HG03460 (cell line): Measurements from ENCODE around the gene KCNJ9.
"Not testable (repeated sequence)": the region's sequence is repeated elsewhere in the genome, so short reads cannot be mapped to it uniquely, and the experiment has no call there.

Experiments
- ATAC-seq: cut with Tn5 transposase; IDR thresholded peaks from one replicate; pipeline ENCODE4 v1.9.1; 2021; ENCODE audit not compliant: unreplicated experiment

Gene KCNJ9

GRCh38 chr1:160101717-160102522 is 20.6 kb downstream of the KCNJ9 start:
- no peak for ATAC-seq

- no peak for ATAC-seq
Measured at GRCh38 chr1:160103658-160104408, 22.5 kb downstream of the KCNJ9 start.

- ATAC-seq, result no peak
Measured at GRCh38 chr1:160104486-160104885, 23.1 kb downstream of the KCNJ9 start.

- ATAC-seq, result no peak
Measured at GRCh38 chr1:160105155-160105554, 23.8 kb downstream of the KCNJ9 start.

GRCh38 chr1:160107512-160107911 is 26.2 kb downstream of the KCNJ9 start:
- ATAC-seq, result no peak

GRCh38 chr1:160108888-160109662 is 27.7 kb downstream of the KCNJ9 start:
- ATAC-seq, result no peak

GRCh38 chr1:160109686-160110085 is 28.3 kb downstream of the KCNJ9 start:
- no peak for ATAC-seq

- not testable (repeated sequence) for ATAC-seq
Measured at GRCh38 chr1:160111462-160111861, 30.1 kb downstream of the KCNJ9 start.

GRCh38 chr1:160112357-160112756 is 31.0 kb downstream of the KCNJ9 start:
- ATAC-seq, result no peak

GRCh38 chr1:160113407-160113806 is 32.1 kb downstream of the KCNJ9 start:
- ATAC-seq, result no peak

GRCh38 chr1:160114085-160114484 is 32.7 kb downstream of the KCNJ9 start:
- ATAC-seq, result no peak

- ATAC-seq, result no peak
Measured at GRCh38 chr1:160115545-160116282, 34.4 kb downstream of the KCNJ9 start, which contains the start of gene ATP1A2. Gene ATP1A2, plus strand, starts transcription at chr1:160115759. Its CDS starts 103 bp downstream, at chr1:160115862.

GRCh38 chr1:160116283-160117147 is 35.2 kb downstream of the KCNJ9 start:
- no peak for ATAC-seq

GRCh38 chr1:160117300-160117699 is 36.0 kb downstream of the KCNJ9 start:
- no peak for ATAC-seq

- ATAC-seq, result no peak
Measured at GRCh38 chr1:160117709-160118183, 36.4 kb downstream of the KCNJ9 start.

GRCh38 chr1:160118928-160119327 is 37.6 kb downstream of the KCNJ9 start:
- no peak for ATAC-seq

GRCh38 chr1:160120797-160121196 is 39.5 kb downstream of the KCNJ9 start:
- ATAC-seq, result no peak

- no peak for ATAC-seq
Measured at GRCh38 chr1:160121388-160121787, 40.0 kb downstream of the KCNJ9 start.

GRCh38 chr1:160122978-160123495 is 41.7 kb downstream of the KCNJ9 start:
- no peak for ATAC-seq
